Right lobe of liver (tissue), 6 donors: ENCODE data around the gene UMPS. TPM values are rescaled to one million over a fixed set of nuclear protein-coding genes. Genes with fewer than 3 reads are reported as not detected.

Source experiments
- ATAC-seq, 4 donors: fragments of 200-7000 bp; cut with Tn5 transposase; one replicate each; pipeline ENCODE4 v1.9.1; 2020; ENCODE audit warnings: mild to moderate bottlenecking in 4 of 4, moderate library complexity in 4 of 4
- DNase-seq, 3 donors: peaks; one replicate each; pipeline ENCODE4 v3.0.0-alpha.2; 2020
- H3K27ac ChIP-seq, 3 donors: fragments of 200-600 bp; one replicate each; pipeline ENCODE4 v1.8.0; 2022
- H3K27me3 ChIP-seq, 2 donors: fragments of 200-600 bp; one replicate each; pipeline ENCODE4 v1.8.0; 2022
- H3K36me3 ChIP-seq, 4 donors: fragments of 200-600 bp; sonication (generic) in 1 of 4; one replicate each; pipeline versions ENCODE4 v1.5.1 to v1.8.0; 2017 to 2022; ENCODE audit warnings: control low read depth in 1 of 4
- H3K4me1 ChIP-seq, 4 donors: fragments of 200-600 bp; sonication (generic) in 1 of 4; one replicate each; pipeline versions ENCODE4 v1.5.1 to v1.8.0; 2017 to 2022; ENCODE audit warnings: control low read depth in 1 of 4
- H3K4me3 ChIP-seq, 3 donors: fragments of 200-600 bp; one replicate each; pipeline ENCODE4 v1.8.0; 2022
- H3K9me3 ChIP-seq, 4 donors: fragments of 200-600 bp; sonication (generic) in 1 of 4; one replicate each; pipeline versions ENCODE4 v1.5.1 to v1.8.0; 2017 to 2022; ENCODE audit warnings: control low read depth in 1 of 4
- POLR2A ChIP-seq: fragments of 450-650 bp; IDR thresholded peaks from one replicate; pipeline ENCODE4 v1.6.1; 2017; ENCODE audit warnings: antibody characterized with exemption, mild to moderate bottlenecking
- WGBS: methylation state at CpG from one replicate; pipeline ENCODE4 v1.1.6; 2018; ENCODE audit warnings: low coverage, low lambda C conversion rate; ENCODE audit not compliant: insufficient coverage; ENCODE audit errors: missing lambda C conversion rate; 5-methylcytosine and 5-hydroxymethylcytosine counted together
- intact Hi-C, 2 donors: fragments of 100-400 bp; cut with DNase I; formaldehyde crosslinking; loops; one replicate each; pipeline versions ENCODE4 v1.11.2 to v1.14.1; 2022
- total RNA-seq, 6 experiments: library from RNA; depleted of rRNA in 2 of 6; stranded (reverse); fragments of >200 nt in 2 of 6; fragmentation: NEBNext Ultra II Directional in 3 of 6; extraction: Animal tissue kit (Norgen Biotek cat#: 25700) in 3 of 6; gene quantifications; one replicate each; pipeline versions ENCODE4 v1.1.0 to v1.2.4, GENCODE V29; 2016 to 2023
- TF ChIP-seq, protein P1 (sequence below), 4 donors: fragments of 200-600 bp in 3 of 4; fragments of 450-650 bp in 1 of 4; IDR thresholded peaks; one replicate each; pipeline versions ENCODE4 v1.5.1 to v1.8.0; 2016 to 2022; ENCODE audit warnings: antibody characterized with exemption in 4 of 4, mild to moderate bottlenecking in 2 of 4
- donor health status: DM: no; HTN: yes; CAD: no.
- donor health status: DM: no; HTN: no; CAD: no.
- donor health status: DM: no; HTN: no; CAD: no.
- donor health status: DM: no; HTN: yes; CAD: no.
- donor health status: DM: no; HTN: yes; CAD: no.

Gene UMPS
- total RNA-seq, 6 experiments from 2014 or later: 17.5 to 29.9 (median 25.5) TPM

DNA sequence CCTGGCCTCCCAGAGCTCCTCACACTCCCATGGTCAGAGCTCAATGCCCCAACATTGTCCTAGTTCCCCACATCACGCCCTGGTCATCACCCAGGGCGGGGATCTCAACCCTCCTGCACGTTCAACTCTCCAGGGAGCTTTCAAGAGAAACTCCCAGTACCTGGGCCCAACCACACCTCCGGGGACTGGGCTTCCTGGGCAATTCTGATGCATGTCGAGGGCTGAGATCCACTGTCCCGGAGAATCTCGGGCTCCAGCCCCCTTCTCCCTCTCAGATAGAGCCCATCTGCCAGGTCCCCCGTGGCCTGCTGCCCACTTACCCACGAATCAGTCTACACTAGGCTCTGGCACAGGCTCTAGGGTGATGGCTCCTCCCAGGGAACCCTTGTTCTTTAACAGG lies 39.2 kb downstream of the UMPS start:
- H3K27me3 ChIP-seq: no peaks in the 10 kb centered on the region
- DNase-seq (no peak), ATAC-seq (no peak)
- intact Hi-C loops: loop anchor here in 1 of 2 donors (5.0 to 10.0 kb wide), 2 partner anchors 125 to 143 kb away; no protein-coding TSS in a partner anchor
- 83% methylated on average over 7 of the region's 9 CpGs for WGBS
- H3K27ac ChIP-seq: no peak overlapping the region
- peaks cover 4 to 41% (median 19%) of the 10 kb centered on the region in 4 donors for H3K36me3 ChIP-seq
- no peaks in the 10 kb centered on the region for H3K9me3 ChIP-seq
- peaks cover 0 to 12% (median 0%) of the 10 kb centered on the region in 4 donors for H3K4me1 ChIP-seq
- TF ChIP-seq, protein P1, sequence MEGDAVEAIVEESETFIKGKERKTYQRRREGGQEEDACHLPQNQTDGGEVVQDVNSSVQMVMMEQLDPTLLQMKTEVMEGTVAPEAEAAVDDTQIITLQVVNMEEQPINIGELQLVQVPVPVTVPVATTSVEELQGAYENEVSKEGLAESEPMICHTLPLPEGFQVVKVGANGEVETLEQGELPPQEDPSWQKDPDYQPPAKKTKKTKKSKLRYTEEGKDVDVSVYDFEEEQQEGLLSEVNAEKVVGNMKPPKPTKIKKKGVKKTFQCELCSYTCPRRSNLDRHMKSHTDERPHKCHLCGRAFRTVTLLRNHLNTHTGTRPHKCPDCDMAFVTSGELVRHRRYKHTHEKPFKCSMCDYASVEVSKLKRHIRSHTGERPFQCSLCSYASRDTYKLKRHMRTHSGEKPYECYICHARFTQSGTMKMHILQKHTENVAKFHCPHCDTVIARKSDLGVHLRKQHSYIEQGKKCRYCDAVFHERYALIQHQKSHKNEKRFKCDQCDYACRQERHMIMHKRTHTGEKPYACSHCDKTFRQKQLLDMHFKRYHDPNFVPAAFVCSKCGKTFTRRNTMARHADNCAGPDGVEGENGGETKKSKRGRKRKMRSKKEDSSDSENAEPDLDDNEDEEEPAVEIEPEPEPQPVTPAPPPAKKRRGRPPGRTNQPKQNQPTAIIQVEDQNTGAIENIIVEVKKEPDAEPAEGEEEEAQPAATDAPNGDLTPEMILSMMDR (IDR thresholded peaks at IDR 0.05): no peak
- no peak for TF ChIP-seq POLR2A
- no peak overlapping the region for H3K4me3 ChIP-seq

DNA sequence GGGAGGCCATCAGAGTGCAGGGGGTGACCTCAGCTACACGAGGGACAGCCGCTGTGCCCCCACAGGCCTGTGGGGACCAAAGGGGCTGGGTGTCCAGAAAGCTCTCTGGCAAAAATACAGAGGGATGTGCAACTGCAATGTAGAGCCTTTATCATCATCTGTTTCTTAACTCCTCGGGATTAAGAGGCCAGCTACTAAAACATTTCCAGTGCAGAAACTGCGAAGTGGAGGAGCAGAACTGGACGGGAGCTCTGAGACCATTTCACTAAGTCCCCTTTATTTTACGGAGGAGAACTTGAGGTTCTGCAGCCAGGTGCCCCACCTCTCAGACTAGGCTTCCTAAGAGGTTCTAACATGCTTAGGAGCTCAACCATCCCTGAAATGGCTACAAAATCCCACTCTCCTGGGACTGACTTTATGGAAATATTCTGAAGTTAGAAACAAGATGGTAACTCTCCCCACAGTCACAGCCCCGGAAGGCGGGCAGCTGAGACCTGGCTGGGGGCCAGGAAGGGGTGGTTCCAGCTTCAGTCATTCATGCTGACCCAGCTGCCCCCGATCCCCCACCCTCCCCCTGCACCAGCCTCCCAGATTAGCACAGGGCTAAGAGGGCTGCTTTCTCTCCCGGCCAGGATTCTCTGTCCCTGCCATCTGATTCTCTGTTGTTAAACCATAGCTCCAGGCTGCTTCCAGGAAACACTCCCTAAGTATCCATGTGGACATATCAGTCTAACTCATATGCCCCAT lies 40.3 kb downstream of the UMPS start:
- intact Hi-C loops: no loop called here
- no peak for TF ChIP-seq POLR2A
- TF ChIP-seq, protein P1 (IDR thresholded peaks at IDR 0.05): no peak
- Histone ChIP-seq H3K4me3 (no peak overlapping the region), H3K4me1 (peaks cover 0 to 12% (median 0%) of the 10 kb centered on the region in 4 donors), H3K36me3 (peaks cover 4 to 32% (median 17%) of the 10 kb centered on the region in 4 donors), H3K27me3 (no peaks in the 10 kb centered on the region), H3K27ac (no peak overlapping the region), H3K9me3 (no peaks in the 10 kb centered on the region)
- DNase-seq: no peak
- WGBS: 65% methylated on average over 3 of the region's 10 CpGs
- ATAC-seq: no peak

DNA sequence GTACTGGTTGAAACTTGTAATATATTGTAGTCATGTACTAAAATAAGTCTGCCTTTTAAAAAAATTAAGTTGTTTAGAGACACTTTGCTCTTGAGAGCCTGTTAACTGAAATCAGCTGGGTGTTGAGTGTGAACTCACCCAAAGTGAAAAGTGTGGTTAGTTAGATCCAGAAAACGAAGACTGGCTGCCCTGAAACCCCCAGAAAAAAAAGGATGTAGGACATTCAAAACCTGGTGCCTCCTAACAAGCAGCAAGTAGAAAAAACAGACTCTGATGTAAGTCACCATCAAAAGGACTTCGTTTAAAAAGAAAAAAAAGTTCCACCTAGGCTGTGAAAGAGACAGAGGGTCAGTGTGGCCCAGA lies 40.8 kb downstream of the UMPS start:
- Histone ChIP-seq H3K27me3 (no peaks in the 10 kb centered on the region), H3K27ac (no peak overlapping the region), H3K4me1 (peaks cover 0 to 12% (median 0%) of the 10 kb centered on the region in 4 donors), H3K4me3 (no peak overlapping the region), H3K36me3 (peaks cover 4 to 27% (median 17%) of the 10 kb centered on the region in 4 donors), H3K9me3 (no peaks in the 10 kb centered on the region)
- TF ChIP-seq, protein P1 (IDR thresholded peaks at IDR 0.05): no peak
- no peak for TF ChIP-seq POLR2A
- ATAC-seq (no peak), DNase-seq (no peak)
- intact Hi-C loops: no loop called here
- 69% methylated on average over 2 of the region's 2 CpGs for WGBS

DNA sequence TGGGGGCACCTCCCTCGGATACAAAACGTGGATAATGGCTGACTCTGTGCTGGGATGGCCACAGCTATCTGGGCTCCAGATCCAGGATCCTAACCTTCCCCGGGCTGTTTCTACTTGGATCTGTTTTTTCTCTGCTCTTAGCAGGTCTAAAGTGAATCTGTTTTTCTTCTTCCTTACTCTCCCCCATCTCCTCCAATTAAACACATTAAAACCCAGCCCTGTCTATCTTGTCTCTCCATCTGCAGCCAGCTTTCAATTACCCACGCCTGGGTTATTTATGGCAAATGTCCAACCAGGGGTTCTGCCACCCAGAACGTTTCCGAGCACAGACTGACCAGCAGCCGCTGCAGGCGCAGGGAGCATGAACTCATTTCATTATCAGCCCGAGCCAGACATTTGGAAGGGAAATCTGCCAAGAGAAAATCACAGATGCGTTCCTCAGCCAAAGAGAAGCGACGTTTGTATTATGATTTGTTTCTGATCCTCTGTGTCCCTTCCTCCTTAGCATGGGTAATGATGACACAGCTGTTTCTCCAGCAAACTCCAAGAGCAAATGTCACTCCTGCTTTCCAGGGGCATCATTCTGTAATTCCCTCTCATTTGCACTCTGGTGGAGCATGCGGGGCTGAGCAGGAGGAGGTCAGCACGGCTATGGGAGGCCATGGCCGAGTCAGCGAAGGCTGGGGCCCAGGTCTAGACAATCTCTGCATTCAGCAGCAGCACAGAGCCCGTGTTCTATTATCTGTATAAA lies 42.0 kb downstream of the UMPS start:
- H3K27ac ChIP-seq: no peak overlapping the region
- DNase-seq: no peak
- no peak for TF ChIP-seq POLR2A
- TF ChIP-seq, protein P1 (IDR thresholded peaks at IDR 0.05): no peak
- no peaks in the 10 kb centered on the region for H3K9me3 ChIP-seq
- WGBS: 22% methylated on average over 14 of the region's 17 CpGs
- H3K27me3 ChIP-seq: no peaks in the 10 kb centered on the region
- intact Hi-C loops: no loop called here
- peak; percentile 57 to 71 (median 66) for ATAC-seq
- H3K4me1 ChIP-seq: peaks cover 0 to 12% (median 0%) of the 10 kb centered on the region in 4 donors
- H3K36me3 ChIP-seq: peaks cover 3 to 23% (median 13%) of the 10 kb centered on the region in 4 donors
- H3K4me3 ChIP-seq: no peak overlapping the region
